ENCODE data around the gene CITED2.

The CITED2 gene

DNA sequence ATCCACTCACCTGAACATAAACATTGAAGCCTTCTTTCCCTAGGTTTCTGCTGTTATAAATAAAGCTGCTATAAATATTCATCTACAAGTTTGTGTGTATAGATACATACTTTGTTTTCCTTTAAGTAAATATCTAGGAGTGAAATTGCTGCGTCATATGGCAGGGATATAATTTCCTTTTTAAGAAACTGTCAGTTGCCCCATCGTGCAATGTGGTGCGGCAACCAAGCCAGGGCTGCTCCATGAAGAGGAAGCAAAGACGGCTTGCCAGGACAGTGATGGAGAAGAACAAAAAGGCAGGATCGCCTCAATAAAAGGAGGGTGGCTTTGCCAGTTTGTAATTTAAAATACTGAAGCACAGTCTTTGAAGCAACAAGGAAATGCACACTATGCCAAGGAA lies 36.6 kb downstream of the CITED2 start:
- no peak overlapping the region for H3K4me3 ChIP-seq (ENCODE audit: low read depth, low read length)
- H3K4me1 ChIP-seq (ENCODE audit: control insufficient read depth, insufficient read depth, low read length) = no peaks in the 10 kb centered on the region
- H3K9me3 ChIP-seq (ENCODE audit: control insufficient read depth, insufficient read depth, low read depth, low read length) = no peaks in the 10 kb centered on the region
- ChIA-PET CTCF (interaction anchor here (0.6 to 0.9 kb wide), 2 partner anchors 8 to 45 kb away, joined by 3 read pairs; no protein-coding TSS in a partner anchor), POLR2A (no interaction called here)
- TF ChIP-seq ZSCAN23 (tag by site-specific recombination; IDR thresholded peaks at IDR 0.05) (no peak), ZNF404 (tag by site-specific recombination; IDR thresholded peaks at IDR 0.05) (no peak)
- no peaks in the 10 kb centered on the region for H3K36me3 ChIP-seq (ENCODE audit: control insufficient read depth in 2 of 2, insufficient read depth in 1 of 2, low read length in 2 of 2)
- no peak overlapping the region for H3K27ac ChIP-seq (ENCODE audit: extremely low read depth, low read depth, low read length)

DNA sequence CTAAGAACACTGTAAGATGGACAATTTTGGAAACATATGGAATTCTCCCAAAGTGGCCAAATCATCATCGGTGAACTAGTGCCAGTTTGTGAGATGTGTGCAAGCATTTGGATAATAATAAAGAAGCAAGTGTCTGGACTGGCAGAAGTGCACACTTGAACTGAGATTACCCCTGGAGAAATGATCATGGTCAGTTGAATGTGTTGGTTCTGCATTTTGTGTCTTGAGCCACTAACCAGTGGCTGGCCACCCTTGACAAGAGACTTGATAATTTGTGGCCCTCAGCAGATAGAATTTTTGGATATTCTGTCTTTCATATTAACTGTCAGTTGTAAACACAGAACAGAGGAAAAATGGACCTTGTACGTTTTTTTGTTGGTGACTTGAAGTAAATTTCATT lies 37.4 kb downstream of the CITED2 start:
- POLR2A ChIA-PET = no interaction called here
- CTCF ChIA-PET = interaction anchor here (0.9 kb wide), 1 partner anchor 44 kb away, joined by 3 read pairs; no protein-coding TSS in a partner anchor
- TF ChIP-seq, protein P1, sequence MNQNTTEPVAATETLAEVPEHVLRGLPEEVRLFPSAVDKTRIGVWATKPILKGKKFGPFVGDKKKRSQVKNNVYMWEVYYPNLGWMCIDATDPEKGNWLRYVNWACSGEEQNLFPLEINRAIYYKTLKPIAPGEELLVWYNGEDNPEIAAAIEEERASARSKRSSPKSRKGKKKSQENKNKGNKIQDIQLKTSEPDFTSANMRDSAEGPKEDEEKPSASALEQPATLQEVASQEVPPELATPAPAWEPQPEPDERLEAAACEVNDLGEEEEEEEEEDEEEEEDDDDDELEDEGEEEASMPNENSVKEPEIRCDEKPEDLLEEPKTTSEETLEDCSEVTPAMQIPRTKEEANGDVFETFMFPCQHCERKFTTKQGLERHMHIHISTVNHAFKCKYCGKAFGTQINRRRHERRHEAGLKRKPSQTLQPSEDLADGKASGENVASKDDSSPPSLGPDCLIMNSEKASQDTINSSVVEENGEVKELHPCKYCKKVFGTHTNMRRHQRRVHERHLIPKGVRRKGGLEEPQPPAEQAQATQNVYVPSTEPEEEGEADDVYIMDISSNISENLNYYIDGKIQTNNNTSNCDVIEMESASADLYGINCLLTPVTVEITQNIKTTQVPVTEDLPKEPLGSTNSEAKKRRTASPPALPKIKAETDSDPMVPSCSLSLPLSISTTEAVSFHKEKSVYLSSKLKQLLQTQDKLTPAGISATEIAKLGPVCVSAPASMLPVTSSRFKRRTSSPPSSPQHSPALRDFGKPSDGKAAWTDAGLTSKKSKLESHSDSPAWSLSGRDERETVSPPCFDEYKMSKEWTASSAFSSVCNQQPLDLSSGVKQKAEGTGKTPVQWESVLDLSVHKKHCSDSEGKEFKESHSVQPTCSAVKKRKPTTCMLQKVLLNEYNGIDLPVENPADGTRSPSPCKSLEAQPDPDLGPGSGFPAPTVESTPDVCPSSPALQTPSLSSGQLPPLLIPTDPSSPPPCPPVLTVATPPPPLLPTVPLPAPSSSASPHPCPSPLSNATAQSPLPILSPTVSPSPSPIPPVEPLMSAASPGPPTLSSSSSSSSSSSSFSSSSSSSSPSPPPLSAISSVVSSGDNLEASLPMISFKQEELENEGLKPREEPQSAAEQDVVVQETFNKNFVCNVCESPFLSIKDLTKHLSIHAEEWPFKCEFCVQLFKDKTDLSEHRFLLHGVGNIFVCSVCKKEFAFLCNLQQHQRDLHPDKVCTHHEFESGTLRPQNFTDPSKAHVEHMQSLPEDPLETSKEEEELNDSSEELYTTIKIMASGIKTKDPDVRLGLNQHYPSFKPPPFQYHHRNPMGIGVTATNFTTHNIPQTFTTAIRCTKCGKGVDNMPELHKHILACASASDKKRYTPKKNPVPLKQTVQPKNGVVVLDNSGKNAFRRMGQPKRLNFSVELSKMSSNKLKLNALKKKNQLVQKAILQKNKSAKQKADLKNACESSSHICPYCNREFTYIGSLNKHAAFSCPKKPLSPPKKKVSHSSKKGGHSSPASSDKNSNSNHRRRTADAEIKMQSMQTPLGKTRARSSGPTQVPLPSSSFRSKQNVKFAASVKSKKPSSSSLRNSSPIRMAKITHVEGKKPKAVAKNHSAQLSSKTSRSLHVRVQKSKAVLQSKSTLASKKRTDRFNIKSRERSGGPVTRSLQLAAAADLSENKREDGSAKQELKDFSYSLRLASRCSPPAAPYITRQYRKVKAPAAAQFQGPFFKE (tag by site-specific recombination; IDR thresholded peaks at IDR 0.05; ENCODE audit: borderline replicate concordance) = no peak
- no peak for TF ChIP-seq PBX3 (CRISPR knock-in tag; IDR thresholded peaks at IDR 0.05)
- no peak for TF ChIP-seq SP7 (tag by site-specific recombination; IDR thresholded peaks at IDR 0.05)
- no peak for TF ChIP-seq ZNF585B (tag by site-specific recombination; IDR thresholded peaks at IDR 0.05)
- TF ChIP-seq ZNF701 (tag by site-specific recombination; IDR thresholded peaks at IDR 0.05) = no peak
- no peak for TF ChIP-seq ZNF624 (tag by site-specific recombination; IDR thresholded peaks at IDR 0.05)
- TF ChIP-seq, protein P2, sequence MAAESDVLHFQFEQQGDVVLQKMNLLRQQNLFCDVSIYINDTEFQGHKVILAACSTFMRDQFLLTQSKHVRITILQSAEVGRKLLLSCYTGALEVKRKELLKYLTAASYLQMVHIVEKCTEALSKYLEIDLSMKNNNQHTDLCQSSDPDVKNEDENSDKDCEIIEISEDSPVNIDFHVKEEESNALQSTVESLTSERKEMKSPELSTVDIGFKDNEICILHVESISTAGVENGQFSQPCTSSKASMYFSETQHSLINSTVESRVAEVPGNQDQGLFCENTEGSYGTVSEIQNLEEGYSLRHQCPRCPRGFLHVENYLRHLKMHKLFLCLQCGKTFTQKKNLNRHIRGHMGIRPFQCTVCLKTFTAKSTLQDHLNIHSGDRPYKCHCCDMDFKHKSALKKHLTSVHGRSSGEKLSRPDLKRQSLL (tag by site-specific recombination; IDR thresholded peaks at IDR 0.05) = no peak
- TF ChIP-seq ZNF292 (tag by site-specific recombination; IDR thresholded peaks at IDR 0.05; ENCODE audit: borderline replicate concordance, low read depth) = no peak
- TF ChIP-seq ZBTB1 (tag by site-specific recombination; IDR thresholded peaks at IDR 0.05) = no peak
- no peak for TF ChIP-seq ZNF670 (tag by site-specific recombination; IDR thresholded peaks at IDR 0.05; ENCODE audit: low read depth)
- no peak for TF ChIP-seq ZNF658 (tag by site-specific recombination; IDR thresholded peaks at IDR 0.05)
- TF ChIP-seq PATZ1 (tag by site-specific recombination; IDR thresholded peaks at IDR 0.05) = no peak
- TF ChIP-seq MEIS1 (CRISPR knock-in tag; IDR thresholded peaks at IDR 0.05; ENCODE audit: borderline replicate concordance) = no peak
- TF ChIP-seq ZNF221 (tag by site-specific recombination; IDR thresholded peaks at IDR 0.05; ENCODE audit: borderline replicate concordance) = no peak
- TF ChIP-seq, protein P3, sequence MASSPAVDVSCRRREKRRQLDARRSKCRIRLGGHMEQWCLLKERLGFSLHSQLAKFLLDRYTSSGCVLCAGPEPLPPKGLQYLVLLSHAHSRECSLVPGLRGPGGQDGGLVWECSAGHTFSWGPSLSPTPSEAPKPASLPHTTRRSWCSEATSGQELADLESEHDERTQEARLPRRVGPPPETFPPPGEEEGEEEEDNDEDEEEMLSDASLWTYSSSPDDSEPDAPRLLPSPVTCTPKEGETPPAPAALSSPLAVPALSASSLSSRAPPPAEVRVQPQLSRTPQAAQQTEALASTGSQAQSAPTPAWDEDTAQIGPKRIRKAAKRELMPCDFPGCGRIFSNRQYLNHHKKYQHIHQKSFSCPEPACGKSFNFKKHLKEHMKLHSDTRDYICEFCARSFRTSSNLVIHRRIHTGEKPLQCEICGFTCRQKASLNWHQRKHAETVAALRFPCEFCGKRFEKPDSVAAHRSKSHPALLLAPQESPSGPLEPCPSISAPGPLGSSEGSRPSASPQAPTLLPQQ (tag by site-specific recombination; IDR thresholded peaks at IDR 0.05) = no peak
- H3K9me3 ChIP-seq (ENCODE audit: control insufficient read depth, insufficient read depth, low read depth, low read length) = no peaks in the 10 kb centered on the region
- H3K4me3 ChIP-seq (ENCODE audit: low read depth, low read length) = no peak overlapping the region
- H3K4me1 ChIP-seq (ENCODE audit: control insufficient read depth, insufficient read depth, low read length) = no peaks in the 10 kb centered on the region
- no peak overlapping the region for H3K27ac ChIP-seq (ENCODE audit: extremely low read depth, low read depth, low read length)
- no peaks in the 10 kb centered on the region for H3K36me3 ChIP-seq (ENCODE audit: control insufficient read depth in 2 of 2, insufficient read depth in 1 of 2, low read length in 2 of 2)
